Transverse colon (tissue), 4 donors: ENCODE data around the gene OR2H1.
"Not testable (repeated sequence)": the region's sequence is repeated elsewhere in the genome, so short reads cannot be mapped to it uniquely, and the experiment has no call there.

ENCODE experiments used
- POLR2AphosphoS5 ChIP-seq, 3 donors: sonication (generic); formaldehyde crosslinking; IDR thresholded peaks; one replicate each; pipeline ENCODE4 v1.6.1; 2016; ENCODE audit warnings: antibody characterized with exemption in 3 of 3
- TF ChIP-seq, protein P1 (sequence below), 5 experiments: fragments of 200-600 bp in 3 of 5; fragments of 450-650 bp in 2 of 5; sonication (generic) in 3 of 5; IDR thresholded peaks; 1 replicate in 2 of 5; 2 replicates in 3 of 5; pipeline ENCODE4 v1.5.1; 2016 to 2017; ENCODE audit warnings: antibody characterized with exemption in 5 of 5, inconsistent platforms in 3 of 5, mild to moderate bottlenecking in 2 of 5, moderate library complexity in 1 of 5

DNA sequence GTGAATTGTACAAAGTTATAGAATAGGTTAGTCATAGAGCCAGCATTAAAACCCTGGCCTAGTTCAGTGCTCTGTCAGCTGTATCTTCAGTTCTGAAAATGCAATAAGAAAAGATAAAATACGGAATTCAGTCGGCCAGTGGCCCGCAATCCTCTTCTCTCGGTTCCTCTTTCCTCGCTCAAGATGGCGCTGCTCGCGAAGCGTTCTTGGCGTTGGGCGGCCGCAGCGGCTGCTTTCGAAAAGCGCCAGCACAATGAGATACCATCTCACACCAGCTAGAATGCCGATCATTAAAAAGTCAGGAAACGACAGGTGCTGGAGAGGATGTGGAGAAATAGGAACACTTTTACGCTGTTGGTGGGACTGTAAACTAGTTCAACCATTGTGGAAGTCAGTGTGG is 20.2 kb upstream of the OR2H1 start:
- TF ChIP-seq, protein P1, sequence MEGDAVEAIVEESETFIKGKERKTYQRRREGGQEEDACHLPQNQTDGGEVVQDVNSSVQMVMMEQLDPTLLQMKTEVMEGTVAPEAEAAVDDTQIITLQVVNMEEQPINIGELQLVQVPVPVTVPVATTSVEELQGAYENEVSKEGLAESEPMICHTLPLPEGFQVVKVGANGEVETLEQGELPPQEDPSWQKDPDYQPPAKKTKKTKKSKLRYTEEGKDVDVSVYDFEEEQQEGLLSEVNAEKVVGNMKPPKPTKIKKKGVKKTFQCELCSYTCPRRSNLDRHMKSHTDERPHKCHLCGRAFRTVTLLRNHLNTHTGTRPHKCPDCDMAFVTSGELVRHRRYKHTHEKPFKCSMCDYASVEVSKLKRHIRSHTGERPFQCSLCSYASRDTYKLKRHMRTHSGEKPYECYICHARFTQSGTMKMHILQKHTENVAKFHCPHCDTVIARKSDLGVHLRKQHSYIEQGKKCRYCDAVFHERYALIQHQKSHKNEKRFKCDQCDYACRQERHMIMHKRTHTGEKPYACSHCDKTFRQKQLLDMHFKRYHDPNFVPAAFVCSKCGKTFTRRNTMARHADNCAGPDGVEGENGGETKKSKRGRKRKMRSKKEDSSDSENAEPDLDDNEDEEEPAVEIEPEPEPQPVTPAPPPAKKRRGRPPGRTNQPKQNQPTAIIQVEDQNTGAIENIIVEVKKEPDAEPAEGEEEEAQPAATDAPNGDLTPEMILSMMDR (IDR thresholded peaks at IDR 0.05) = not testable (repeated sequence)
- not testable (repeated sequence) for TF ChIP-seq POLR2AphosphoS5 (IDR thresholded peaks at IDR 0.05)
